Pancreas (tissue), 10 donors: ENCODE data around the gene RIN2. TPM values are rescaled to one million over a fixed set of nuclear protein-coding genes. Genes with fewer than 3 reads are reported as not detected.

ENCODE experiments used
- ATAC-seq, 4 donors: fragments of 200-7000 bp; cut with Tn5 transposase; one replicate each; pipeline versions ENCODE4 v1.8.0 to v1.9.1; 2020; ENCODE audit warnings: mild to moderate bottlenecking in 4 of 4, moderate library complexity in 4 of 4
- DNase-seq, 6 donors: peaks; one replicate each; pipeline ENCODE4 v3.0.0-alpha.2; 2020
- FAIRE-seq: peaks from 2 replicates; lab custom pipeline; 2012; peaks lifted over from hg19 to GRCh38; lab: Jason Lieb, UNC
- H3K27ac ChIP-seq, 4 donors: fragments of 200-600 bp; sonication (generic); 1 replicate in 3 of 4; 2 replicates in 1 of 4; pipeline versions ENCODE4 v1.5.0 to v1.8.0; 2020
- H3K27me3 ChIP-seq, 4 donors: fragments of 200-600 bp; one replicate each; pipeline ENCODE4 v1.8.0; 2021
- H3K36me3 ChIP-seq, 3 donors: fragments of 200-600 bp; sonication (generic) in 1 of 3; one replicate each; pipeline versions ENCODE4 v1.5.0 to v1.8.0; 2020 to 2021
- H3K4me1 ChIP-seq, 3 donors: fragments of 200-600 bp; one replicate each; pipeline ENCODE4 v1.8.0; 2021
- H3K4me3 ChIP-seq, 4 donors: fragments of 200-600 bp; sonication (generic) in 2 of 4; one replicate each; pipeline versions ENCODE4 v1.5.0 to v1.8.0; 2020 to 2021
- H3K9me3 ChIP-seq, 4 donors: fragments of 200-600 bp; one replicate each; pipeline ENCODE4 v1.8.0; 2021
- WGBS, 2 donors: extraction: QIAGEN DNeasy Blood & Tissue Kit; methylation state at CpG; one replicate each; pipeline ENCODE4 v1.1.7; 2013; 5-methylcytosine and 5-hydroxymethylcytosine counted together
- intact Hi-C, 3 donors: fragments of 100-400 bp; cut with DNase I; formaldehyde crosslinking; loops; one replicate each; pipeline versions ENCODE4 v1.11.1 to v1.14.2; 2022
- polyA plus RNA-seq, 2 donors: library from polyadenylated mRNA; stranded (reverse); fragments of 200-250 nt; gene quantifications; one replicate each; pipeline ENCODE4 v1.2.3, GENCODE V29; 2013
- total RNA-seq, 6 donors: library from RNA; stranded (reverse); fragmentation: NEBNext Ultra II Directional in 4 of 6; extraction: Animal tissue kit (Norgen Biotek cat#: 25700) in 4 of 6; gene quantifications; one replicate each; pipeline versions ENCODE4 v1.2.1 to v1.2.4, GENCODE V29; 2021 to 2023
- TF ChIP-seq, protein P1 (sequence below), 4 donors: fragments of 200-600 bp; sonication (generic) in 3 of 4; IDR thresholded peaks; one replicate each; pipeline versions ENCODE4 v1.5.0 to v1.8.0; 2021; ENCODE audit warnings: antibody characterized with exemption in 4 of 4
- donor health status: healthy with polysubstance abuse.
- donor health status: DM: no; HTN: no; CAD: no; lungs with moderate emphysema.
- donor health status: DM: no; HTN: no; CAD: no.
- donor health status: control.
- donor health status: control.
- donor health status: Bipolar disorder and iron deficiency.
- donor health status: DM: yes; HTN: yes; CAD: no.
- donor health status: DM: no; HTN: no; CAD: no.
- donor health status: DM: no; HTN: no; CAD: no.
- donor health status: DM: yes; HTN: yes; CAD: no.

RIN2 gene
- total and polyA plus RNA-seq, 8 donors: 10.2 to 42.6 (median 21.6) TPM

DNA sequence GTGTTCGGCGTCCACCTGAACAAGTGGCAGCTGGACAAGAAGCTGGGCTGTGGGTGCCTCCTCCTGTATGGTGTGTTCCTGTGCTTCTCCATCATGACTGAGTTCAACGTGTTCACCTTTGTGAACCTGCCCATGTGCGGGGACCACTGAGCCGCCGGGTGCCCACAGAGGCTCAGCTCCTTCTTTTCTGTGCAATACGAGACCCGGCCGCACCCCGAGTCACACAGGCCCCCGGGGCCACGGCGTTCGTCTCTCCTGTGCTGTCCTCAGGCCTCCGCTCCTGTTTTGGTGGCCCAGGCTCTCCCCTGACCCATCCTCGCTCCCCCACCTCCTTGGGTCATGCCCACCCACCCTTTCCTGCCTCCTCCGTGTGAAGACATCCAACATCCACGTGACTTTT is 37.1 kb upstream of the RIN2 start:
- TF ChIP-seq, protein P1, sequence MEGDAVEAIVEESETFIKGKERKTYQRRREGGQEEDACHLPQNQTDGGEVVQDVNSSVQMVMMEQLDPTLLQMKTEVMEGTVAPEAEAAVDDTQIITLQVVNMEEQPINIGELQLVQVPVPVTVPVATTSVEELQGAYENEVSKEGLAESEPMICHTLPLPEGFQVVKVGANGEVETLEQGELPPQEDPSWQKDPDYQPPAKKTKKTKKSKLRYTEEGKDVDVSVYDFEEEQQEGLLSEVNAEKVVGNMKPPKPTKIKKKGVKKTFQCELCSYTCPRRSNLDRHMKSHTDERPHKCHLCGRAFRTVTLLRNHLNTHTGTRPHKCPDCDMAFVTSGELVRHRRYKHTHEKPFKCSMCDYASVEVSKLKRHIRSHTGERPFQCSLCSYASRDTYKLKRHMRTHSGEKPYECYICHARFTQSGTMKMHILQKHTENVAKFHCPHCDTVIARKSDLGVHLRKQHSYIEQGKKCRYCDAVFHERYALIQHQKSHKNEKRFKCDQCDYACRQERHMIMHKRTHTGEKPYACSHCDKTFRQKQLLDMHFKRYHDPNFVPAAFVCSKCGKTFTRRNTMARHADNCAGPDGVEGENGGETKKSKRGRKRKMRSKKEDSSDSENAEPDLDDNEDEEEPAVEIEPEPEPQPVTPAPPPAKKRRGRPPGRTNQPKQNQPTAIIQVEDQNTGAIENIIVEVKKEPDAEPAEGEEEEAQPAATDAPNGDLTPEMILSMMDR (IDR thresholded peaks at IDR 0.05): no peak
- no peaks in the 10 kb centered on the region for H3K36me3 ChIP-seq
- no peak overlapping the region for H3K4me3 ChIP-seq
- no peaks in the 10 kb centered on the region for H3K4me1 ChIP-seq
- no peaks in the 10 kb centered on the region for H3K27me3 ChIP-seq
- DNase-seq (no peak), FAIRE-seq (no peak), ATAC-seq (no peak)
- intact Hi-C loops: no loop called here
- WGBS, 2 donors: 80 to 84% methylated on average over 18 of the region's 18 CpGs
- H3K9me3 ChIP-seq: no peaks in the 10 kb centered on the region
- no peak overlapping the region for H3K27ac ChIP-seq

DNA sequence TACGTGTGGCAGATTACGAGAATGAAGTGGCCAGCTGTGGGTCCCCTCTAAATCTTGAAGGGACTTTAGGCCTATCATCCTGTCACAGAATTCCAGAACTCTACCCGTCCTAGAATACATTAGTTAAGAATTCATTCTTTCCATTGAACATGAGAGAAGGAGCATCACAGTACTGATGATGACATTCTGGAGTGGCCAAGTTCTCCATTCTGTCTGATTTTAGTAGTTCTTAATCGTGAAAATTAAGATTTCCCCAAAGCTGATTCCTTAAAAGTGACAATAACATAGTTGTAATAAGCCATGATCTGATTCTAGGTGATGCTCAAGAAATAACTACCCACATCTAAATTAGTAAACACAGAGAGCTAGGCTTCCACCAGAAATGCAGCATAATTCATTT is 35.0 kb upstream of the RIN2 start:
- DNase-seq: no peak
- Histone ChIP-seq H3K36me3 (no peaks in the 10 kb centered on the region), H3K4me3 (no peak overlapping the region), H3K9me3 (no peaks in the 10 kb centered on the region), H3K4me1 (no peaks in the 10 kb centered on the region), H3K27me3 (no peaks in the 10 kb centered on the region), H3K27ac (no peak overlapping the region)
- WGBS, 2 donors: 68 to 77% methylated on average over 4 of the region's 4 CpGs
- FAIRE-seq: no peak
- TF ChIP-seq, protein P1 (IDR thresholded peaks at IDR 0.05): no peak
- intact Hi-C loops: no loop called here
- no peak for ATAC-seq

DNA sequence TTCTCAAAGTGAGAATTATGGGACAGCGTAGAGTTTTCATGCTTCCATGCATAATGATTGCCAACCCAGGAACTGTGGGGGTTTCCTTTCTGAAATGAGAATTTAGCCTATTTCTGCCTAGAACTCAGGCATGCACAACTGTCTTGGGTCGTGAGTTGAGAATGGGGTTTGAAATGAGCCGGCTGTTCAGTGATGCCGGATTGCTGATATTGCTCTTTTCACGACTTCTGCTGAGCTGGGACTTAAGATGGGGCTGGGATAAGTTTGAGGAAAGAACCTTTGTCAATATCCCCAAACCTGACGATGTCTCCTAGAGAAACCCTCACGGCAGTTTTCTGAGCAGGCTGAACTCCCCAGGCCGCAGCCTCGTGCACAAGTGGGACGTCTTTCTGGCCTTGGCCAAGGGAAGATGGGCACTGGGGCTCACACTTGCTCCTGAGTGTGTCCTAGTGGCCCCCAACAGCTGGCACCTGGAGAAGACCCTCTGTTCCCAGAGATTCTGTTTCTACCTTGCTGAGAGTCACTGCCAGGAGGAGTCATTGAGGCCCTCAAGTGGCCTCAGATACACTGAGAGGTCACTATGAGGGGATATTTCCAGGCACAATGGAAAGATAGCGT is 34.1 kb upstream of the RIN2 start:
- no peaks in the 10 kb centered on the region for H3K36me3 ChIP-seq
- H3K27me3 ChIP-seq: no peaks in the 10 kb centered on the region
- 79 to 87% methylated on average over 11 of the region's 11 CpGs for WGBS, 2 donors
- TF ChIP-seq, protein P1 (IDR thresholded peaks at IDR 0.05): no peak
- DNase-seq (no peak), FAIRE-seq (no peak), ATAC-seq (no peak)
- H3K4me3 ChIP-seq: no peak overlapping the region
- intact Hi-C loops: no loop called here
- no peaks in the 10 kb centered on the region for H3K9me3 ChIP-seq
- H3K27ac ChIP-seq: no peak overlapping the region
- H3K4me1 ChIP-seq: no peaks in the 10 kb centered on the region

DNA sequence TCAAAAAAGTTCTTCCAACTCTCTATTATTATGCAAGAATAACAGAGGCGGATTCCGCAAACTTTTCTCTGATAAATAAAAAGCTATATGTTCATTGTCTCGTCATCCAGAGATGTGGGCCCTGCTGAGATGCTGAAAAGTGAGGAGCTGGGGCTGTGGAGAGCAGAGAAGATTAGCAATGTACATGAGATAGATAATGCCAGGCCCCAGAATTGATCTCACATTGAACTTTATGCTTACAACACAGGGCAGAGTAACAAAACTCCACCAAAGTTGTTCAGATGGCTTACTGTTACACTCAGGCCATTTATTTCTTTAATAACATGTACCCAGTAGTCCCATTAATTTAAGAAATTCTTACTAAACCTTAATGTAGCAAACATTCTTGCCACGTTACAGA is 32.7 kb upstream of the RIN2 start:
- Histone ChIP-seq H3K27ac (no peak overlapping the region), H3K4me1 (no peaks in the 10 kb centered on the region), H3K4me3 (no peak overlapping the region), H3K36me3 (no peaks in the 10 kb centered on the region), H3K27me3 (no peaks in the 10 kb centered on the region), H3K9me3 (no peaks in the 10 kb centered on the region)
- 87 to 92% methylated on average over 4 of the region's 4 CpGs for WGBS, 2 donors
- no peak for ATAC-seq
- TF ChIP-seq, protein P1 (IDR thresholded peaks at IDR 0.05): no peak
- DNase-seq: no peak
- FAIRE-seq: no peak
- intact Hi-C loops: no loop called here

DNA sequence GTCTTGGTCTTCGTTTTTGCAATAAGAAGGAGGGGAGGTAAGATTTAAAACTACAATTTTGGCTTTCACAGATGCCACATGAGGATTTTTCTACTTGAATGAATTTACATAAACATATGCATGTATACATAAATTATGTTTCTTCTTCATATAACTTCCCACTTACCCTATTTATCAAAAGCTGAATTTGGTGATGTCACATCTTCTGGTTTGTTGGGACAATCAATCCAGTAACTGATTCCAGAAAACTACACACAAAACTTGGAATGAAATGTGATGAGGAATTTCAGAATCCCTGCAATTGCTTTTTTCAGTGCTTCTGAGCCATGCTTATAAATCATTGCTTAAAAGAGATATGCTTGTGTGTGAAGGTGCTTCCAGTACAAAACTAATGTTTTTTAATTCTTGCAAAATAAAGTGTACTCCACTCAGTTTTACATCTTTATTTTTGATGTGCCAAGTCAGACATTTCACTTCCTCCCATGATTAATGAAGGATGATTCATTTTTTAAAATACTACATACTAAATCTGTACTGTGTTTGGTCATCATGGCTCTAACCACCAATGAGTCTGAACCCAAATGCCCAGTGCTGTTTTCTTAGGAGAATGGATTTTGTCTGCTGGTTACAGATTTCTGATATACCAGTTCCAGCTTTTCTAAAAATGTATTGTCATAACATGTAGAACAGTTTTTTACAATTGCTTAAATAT is 32.1 kb upstream of the RIN2 start:
- TF ChIP-seq, protein P1 (IDR thresholded peaks at IDR 0.05): no peak
- Histone ChIP-seq H3K27ac (no peak overlapping the region), H3K27me3 (no peaks in the 10 kb centered on the region), H3K36me3 (no peaks in the 10 kb centered on the region), H3K4me3 (no peak overlapping the region), H3K4me1 (no peaks in the 10 kb centered on the region), H3K9me3 (no peaks in the 10 kb centered on the region)
- 85 to 86% methylated on average over 1 of the region's 1 CpG for WGBS, 2 donors
- DNase-seq (no peak), FAIRE-seq (no peak), ATAC-seq (no peak)
- intact Hi-C loops: no loop called here
